Tibial artery (tissue), 4 donors: ENCODE measurements around the gene KLF17.

Experiments used
- DNase-seq, 2 donors: peaks; one replicate each; pipeline ENCODE4 v3.0.0-alpha.2; 2019
- H3K27ac ChIP-seq, 2 donors: fragments of 200-600 bp; sonication (generic) in 1 of 2; 1 replicate in 1 of 2; 2 replicates in 1 of 2; pipeline ENCODE4 v1.5.1; 2018 to 2019; ENCODE audit warnings: mild to moderate bottlenecking in 1 of 2
- H3K27me3 ChIP-seq, 2 donors: fragments of 200-600 bp; sonication (generic) in 1 of 2; one replicate each; pipeline versions ENCODE4 v1.5.1 to v1.6.0; 2016 to 2019
- H3K36me3 ChIP-seq, 3 donors: fragments of 200-600 bp; sonication (generic) in 2 of 3; one replicate each; pipeline ENCODE4 v1.5.1; 2016 to 2019; ENCODE audit warnings: mild to moderate bottlenecking in 2 of 3
- H3K4me1 ChIP-seq, 4 donors: fragments of 200-600 bp; sonication (generic) in 2 of 4; 1 replicate in 3 of 4; 2 replicates in 1 of 4; pipeline ENCODE4 v1.5.1; 2016 to 2019
- H3K4me3 ChIP-seq, 2 donors: fragments of 200-600 bp; sonication (generic) in 1 of 2; 1 replicate in 1 of 2; 2 replicates in 1 of 2; pipeline ENCODE4 v1.5.1; 2018 to 2019; ENCODE audit warnings: mild to moderate bottlenecking in 2 of 2
- H3K9me3 ChIP-seq, 3 donors: fragments of 200-600 bp; sonication (generic) in 1 of 3; one replicate each; pipeline ENCODE4 v1.5.1; 2016 to 2019
- CTCF ChIP-seq, 2 experiments: fragments of 200-600 bp in 1 of 2; fragments of 450-650 bp in 1 of 2; IDR thresholded peaks; one replicate each; pipeline ENCODE4 v1.5.1; 2017 to 2019; ENCODE audit warnings: antibody characterized with exemption in 2 of 2, mild to moderate bottlenecking in 1 of 2, moderate library complexity in 1 of 2
- intact Hi-C: fragments of 100-400 bp; cut with DNase I; formaldehyde crosslinking; loops from one replicate; pipeline ENCODE4 v1.15.0; 2023; ENCODE audit warnings: low total_unique reads

KLF17 gene

GRCh38 chr1:44146536-44147361, 28.1 kb downstream of the KLF17 start:
- DNase-seq: no peak
- Histone ChIP-seq H3K4me1 (no peaks in the 10 kb centered on the region), H3K9me3 (peaks cover 0 to 26% (median 11%) of the 10 kb centered on the region in 3 donors), H3K27me3 (peaks cover 0 to 2% of the 10 kb centered on the region in 2 donors), H3K4me3 (no peak overlapping the region), H3K27ac (no peak overlapping the region), H3K36me3 (no peaks in the 10 kb centered on the region)
- intact Hi-C loops: no loop called here
- TF ChIP-seq CTCF (IDR thresholded peaks at IDR 0.05): no peak

GRCh38 chr1:44147582-44147981, 29.0 kb downstream of the KLF17 start:
- H3K27ac ChIP-seq: no peak overlapping the region
- H3K4me3 ChIP-seq: no peak overlapping the region
- peaks cover 0 to 26% (median 11%) of the 10 kb centered on the region in 3 donors for H3K9me3 ChIP-seq
- DNase-seq: no peak
- H3K27me3 ChIP-seq: peaks cover 0 to 2% of the 10 kb centered on the region in 2 donors
- H3K36me3 ChIP-seq: no peaks in the 10 kb centered on the region
- intact Hi-C loops: no loop called here
- no peak for TF ChIP-seq CTCF (IDR thresholded peaks at IDR 0.05)
- no peaks in the 10 kb centered on the region for H3K4me1 ChIP-seq

- DNase-seq: no peak
- Histone ChIP-seq H3K4me3 (no peak overlapping the region), H3K9me3 (peaks cover 0 to 3% (median 0%) of the 10 kb centered on the region in 3 donors), H3K4me1 (no peaks in the 10 kb centered on the region), H3K27ac (no peak overlapping the region), H3K27me3 (peaks cover 0 to 12% of the 10 kb centered on the region in 2 donors), H3K36me3 (no peaks in the 10 kb centered on the region)
- no peak for TF ChIP-seq CTCF (IDR thresholded peaks at IDR 0.05)
- intact Hi-C loops: no loop called here
Measured at GRCh38 chr1:44151332-44151731, 32.7 kb downstream of the KLF17 start.

- no peaks in the 10 kb centered on the region for H3K9me3 ChIP-seq
- H3K4me1 ChIP-seq: no peaks in the 10 kb centered on the region
- H3K36me3 ChIP-seq: no peaks in the 10 kb centered on the region
- no peak overlapping the region for H3K4me3 ChIP-seq
- no peak overlapping the region for H3K27ac ChIP-seq
- peaks cover 0 to 12% of the 10 kb centered on the region in 2 donors for H3K27me3 ChIP-seq
- intact Hi-C loops: no loop called here
- no peak for TF ChIP-seq CTCF (IDR thresholded peaks at IDR 0.05)
- DNase-seq: no peak
Measured at GRCh38 chr1:44151808-44152207, 33.2 kb downstream of the KLF17 start.

GRCh38 chr1:44152692-44153091, 34.1 kb downstream of the KLF17 start:
- intact Hi-C loops: no loop called here
- no peak overlapping the region for H3K27ac ChIP-seq
- H3K36me3 ChIP-seq: no peaks in the 10 kb centered on the region
- DNase-seq: no peak
- TF ChIP-seq CTCF (IDR thresholded peaks at IDR 0.05): no peak
- no peaks in the 10 kb centered on the region for H3K4me1 ChIP-seq
- no peaks in the 10 kb centered on the region for H3K9me3 ChIP-seq
- peaks cover 0 to 12% of the 10 kb centered on the region in 2 donors for H3K27me3 ChIP-seq
- H3K4me3 ChIP-seq: no peak overlapping the region
